Activated CD4-positive, alpha-beta T cell treated with anti-CD3 and anti-CD28 coated beads, Interleukin-10, Interleukin-2, amounts not matched to agents 100 ng/mL and 50 ng/mL, durations not matched to agents 16 hours and 8 hours (primary cell): Measurements from ENCODE around the gene WRAP73.

Source experiments
- DNase-seq: peaks from one replicate; pipeline ENCODE4 v3.0.0-alpha.2; 2020

Gene WRAP73

GRCh38 chr1:3645666-3646355 is 4.1 kb downstream of the WRAP73 start:
- no peak for DNase-seq

- no peak for DNase-seq
These were observed 4.7 kb downstream of the WRAP73 start for GRCh38 chr1:3645247-3645646.

- no peak for DNase-seq
These were observed 5.6 kb downstream of the WRAP73 start for GRCh38 chr1:3644273-3644672.

GRCh38 chr1:3642919-3643675 is 6.8 kb downstream of the WRAP73 start:
- no peak for DNase-seq

DNA sequence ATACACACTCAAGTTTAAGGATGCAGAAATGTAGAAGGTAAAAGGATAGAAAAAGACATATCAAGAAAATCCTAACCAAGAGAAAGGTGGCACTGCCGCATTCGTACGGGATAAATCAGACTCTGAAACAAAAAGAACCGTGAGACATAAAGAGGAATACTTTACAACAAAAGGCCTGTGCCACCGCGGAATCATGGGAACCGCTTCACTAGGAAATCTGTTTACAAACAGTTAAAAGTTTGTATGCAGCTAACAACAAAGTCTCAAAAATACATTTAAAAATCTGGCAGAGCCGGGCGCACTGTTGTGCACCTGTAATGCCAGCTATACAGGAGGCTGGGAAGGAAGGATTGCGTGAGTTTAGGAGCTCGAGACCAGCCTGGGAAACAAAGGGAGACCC is 8.1 kb downstream of the WRAP73 start:
- DNase-seq = no peak

DNA sequence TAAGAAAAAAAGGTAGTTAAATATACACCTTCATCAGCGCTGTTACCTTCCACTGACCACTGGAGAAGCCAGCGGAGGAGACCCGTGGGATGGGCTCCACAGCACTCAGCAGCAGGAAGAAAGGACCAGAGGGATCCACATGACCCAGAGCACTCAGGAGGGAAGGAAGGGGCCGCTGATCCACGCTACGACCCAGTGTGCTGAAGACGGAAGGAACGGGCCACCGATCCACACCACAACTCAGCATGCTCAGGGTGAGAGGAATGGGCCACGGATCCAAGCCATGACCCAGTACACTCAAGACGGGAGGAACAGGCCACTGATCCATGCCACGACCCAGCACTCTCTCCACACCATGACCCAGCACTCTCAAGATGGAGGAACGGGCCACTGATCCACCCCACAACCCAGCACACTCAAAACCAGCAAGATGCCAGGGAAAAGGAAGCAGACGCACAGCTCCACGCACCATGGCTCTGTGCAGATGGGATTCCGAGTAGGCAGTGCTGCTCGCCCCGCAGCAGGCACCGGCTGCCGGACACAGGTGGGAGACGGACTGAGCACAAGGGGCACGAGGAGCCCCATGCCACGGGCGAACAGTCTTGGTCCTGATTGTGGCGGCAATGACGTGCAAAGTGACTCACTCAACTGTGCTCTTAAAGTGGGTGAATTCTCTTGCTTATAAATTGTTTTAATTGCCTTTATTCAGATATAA is 8.7 kb downstream of the WRAP73 start:
- no peak for DNase-seq

GRCh38 chr1:3640121-3640837 is 9.6 kb downstream of the WRAP73 start:
- DNase-seq = no peak

- DNase-seq = no peak
These were observed 10.4 kb downstream of the WRAP73 start for GRCh38 chr1:3639397-3639911.

GRCh38 chr1:3638676-3639075 is 11.2 kb downstream of the WRAP73 start:
- no peak for DNase-seq

- no peak for DNase-seq
These were observed 11.9 kb downstream of the WRAP73 start for GRCh38 chr1:3638027-3638426.

- DNase-seq = no peak
These were observed 13.4 kb downstream of the WRAP73 start for GRCh38 chr1:3636531-3636930.

- DNase-seq = no peak
These were observed 13.8 kb downstream of the WRAP73 start for GRCh38 chr1:3636080-3636479.

GRCh38 chr1:3634059-3634800 is 15.7 kb downstream of the WRAP73 start:
- no peak for DNase-seq

- DNase-seq = no peak
These were observed 16.4 kb downstream of the WRAP73 start for GRCh38 chr1:3633344-3634058.

- no peak for DNase-seq
These were observed 17.1 kb downstream of the WRAP73 start for GRCh38 chr1:3632716-3633343.

DNA sequence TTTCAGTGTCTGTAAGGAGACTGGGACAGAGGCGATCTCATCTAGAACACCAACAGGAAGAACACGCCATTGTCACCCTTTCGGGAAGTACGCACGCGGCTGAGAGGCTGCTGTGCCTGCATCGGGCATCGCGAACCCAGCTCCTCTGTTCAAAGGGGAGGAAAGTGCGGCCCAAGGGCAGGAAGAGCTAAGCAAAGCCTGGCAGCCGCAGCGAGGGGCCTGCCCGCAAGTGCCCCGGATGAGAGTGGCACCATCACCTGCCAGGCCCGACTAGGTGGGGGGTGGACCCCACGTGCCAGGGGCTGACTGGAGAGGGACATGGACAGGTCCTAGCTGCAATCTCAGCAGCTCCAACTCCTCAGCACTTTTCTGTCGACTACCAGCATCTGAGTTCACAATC is 17.6 kb downstream of the WRAP73 start:
- no peak for DNase-seq

- no peak for DNase-seq
These were observed 18.3 kb downstream of the WRAP73 start for GRCh38 chr1:3631320-3632260.

- DNase-seq = no peak
These were observed 19.0 kb downstream of the WRAP73 start for GRCh38 chr1:3630914-3631313.

DNA sequence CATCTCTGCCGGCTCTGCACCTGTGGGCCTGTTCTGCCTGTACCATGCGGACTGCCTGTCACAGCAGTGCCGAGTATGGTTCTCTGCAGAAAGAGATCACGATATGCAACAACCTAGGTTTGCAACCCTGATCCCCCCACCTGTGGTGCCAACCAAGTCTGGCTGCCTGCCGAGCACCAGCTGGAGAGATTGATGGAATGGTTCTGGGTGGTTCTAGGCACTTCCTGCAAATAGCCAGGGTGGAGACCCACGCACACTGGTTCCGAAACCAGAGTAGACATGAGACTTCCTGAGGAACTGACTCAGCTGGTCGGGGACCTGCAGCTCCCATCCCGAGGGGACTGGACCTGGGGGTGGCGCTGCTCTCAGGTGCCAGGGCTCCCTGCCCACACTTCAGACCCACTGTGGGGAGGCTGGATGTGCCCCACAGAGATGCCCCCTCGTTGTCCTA is 19.7 kb downstream of the WRAP73 start:
- no peak for DNase-seq
